GM21447 (cell line): ENCODE results near the gene PLEKHH2.
"Not testable (repeated sequence)": the region's sequence is repeated elsewhere in the genome, so short reads cannot be mapped to it uniquely, and the experiment has no call there.

ENCODE experiments used
- ATAC-seq: cut with Tn5 transposase; IDR thresholded peaks from one replicate; pipeline ENCODE4 v1.9.1; 2021; ENCODE audit not compliant: unreplicated experiment

The PLEKHH2 gene

GRCh38 chr2:43637030-43637803 is at the start of gene PLEKHH2:
Gene PLEKHH2, plus strand, starts transcription at chr2:43637260. Its CDS starts 7,414 bp downstream, at chr2:43644674.
- peak; percentile 100 for ATAC-seq

GRCh38 chr2:43592443-43592842 is 44.6 kb upstream of the PLEKHH2 start:
- no peak for ATAC-seq

GRCh38 chr2:43593254-43593653 is 43.8 kb upstream of the PLEKHH2 start:
- no peak for ATAC-seq

GRCh38 chr2:43594875-43595274 is 42.2 kb upstream of the PLEKHH2 start:
- no peak for ATAC-seq

- peak; percentile 97 for ATAC-seq
These were observed 41.3 kb upstream of the PLEKHH2 start, which contains the start of gene THADA for GRCh38 chr2:43595603-43596412. Gene THADA, minus strand, starts transcription at chr2:43596038. Its CDS starts 3,646 bp downstream, at chr2:43592392.

- not testable (repeated sequence) for ATAC-seq
These were observed 36.5 kb upstream of the PLEKHH2 start for GRCh38 chr2:43600596-43600995.

- ATAC-seq: no peak
These were observed 32.4 kb upstream of the PLEKHH2 start for GRCh38 chr2:43604674-43605073.

- ATAC-seq: no peak
These were observed 31.9 kb upstream of the PLEKHH2 start for GRCh38 chr2:43605079-43605655.

- ATAC-seq: no peak
These were observed 31.2 kb upstream of the PLEKHH2 start for GRCh38 chr2:43605851-43606250.

- ATAC-seq: peak; percentile 53
These were observed 27.7 kb upstream of the PLEKHH2 start for GRCh38 chr2:43609290-43609918.

GRCh38 chr2:43610361-43610760 is 26.7 kb upstream of the PLEKHH2 start:
- no peak for ATAC-seq

GRCh38 chr2:43611987-43612894 is 24.8 kb upstream of the PLEKHH2 start:
- peak; percentile 92 for ATAC-seq

- no peak for ATAC-seq
These were observed 24.1 kb upstream of the PLEKHH2 start for GRCh38 chr2:43612944-43613343.

GRCh38 chr2:43616967-43617680 is 19.9 kb upstream of the PLEKHH2 start:
- ATAC-seq: no peak

- ATAC-seq: no peak
These were observed 17.5 kb upstream of the PLEKHH2 start for GRCh38 chr2:43619511-43619910.

- ATAC-seq: no peak
These were observed 14.1 kb upstream of the PLEKHH2 start for GRCh38 chr2:43622931-43623451.

- ATAC-seq: no peak
These were observed 5.3 kb upstream of the PLEKHH2 start for GRCh38 chr2:43631618-43632317.

GRCh38 chr2:43634604-43635306 is 2.3 kb upstream of the PLEKHH2 start:
- ATAC-seq: no peak
